ENCODE results near the gene SOX13.

SOX13 gene

GRCh38 chr1:204121840-204122555, 49.1 kb downstream of the SOX13 start:
- in situ Hi-C loops (cut with MboI; ENCODE audit: low sequenced_read_pairs, unreplicated experiment), result no loop called here
- no peak for DNase-seq (ENCODE audit: low spot score)
- no peak for TF ChIP-seq CTCF (IDR thresholded peaks at IDR 0.05; ENCODE audit: borderline replicate concordance, control extremely low read depth, extremely low read depth, insufficient read depth, missing control alignments)

GRCh38 chr1:204123376-204123775, 50.5 kb downstream of the SOX13 start:
- DNase-seq (ENCODE audit: low spot score), result no peak
- in situ Hi-C loops (cut with MboI; ENCODE audit: low sequenced_read_pairs, unreplicated experiment), result no loop called here
- no peak for TF ChIP-seq CTCF (IDR thresholded peaks at IDR 0.05; ENCODE audit: borderline replicate concordance, control extremely low read depth, extremely low read depth, insufficient read depth, missing control alignments)

GRCh38 chr1:204124639-204125038, 51.7 kb downstream of the SOX13 start:
- DNase-seq (ENCODE audit: low spot score), result no peak
- in situ Hi-C loops (cut with MboI; ENCODE audit: low sequenced_read_pairs, unreplicated experiment), result loop anchor here (5.0 kb wide), 1 partner anchor 257 kb away; no protein-coding TSS in a partner anchor
- no peak for TF ChIP-seq CTCF (IDR thresholded peaks at IDR 0.05; ENCODE audit: borderline replicate concordance, control extremely low read depth, extremely low read depth, insufficient read depth, missing control alignments)

- in situ Hi-C loops (cut with MboI; ENCODE audit: low sequenced_read_pairs, unreplicated experiment), result loop anchor here (5.0 kb wide), 1 partner anchor 259 kb away; no protein-coding TSS in a partner anchor
- TF ChIP-seq CTCF (IDR thresholded peaks at IDR 0.05; ENCODE audit: borderline replicate concordance, control extremely low read depth, extremely low read depth, insufficient read depth, missing control alignments), result no peak
Observed at GRCh38 chr1:204125759-204126351, 52.9 kb downstream of the SOX13 start.

GRCh38 chr1:204126386-204126785, 53.5 kb downstream of the SOX13 start:
- DNase-seq (ENCODE audit: low spot score), result no peak
- in situ Hi-C loops (cut with MboI; ENCODE audit: low sequenced_read_pairs, unreplicated experiment), result loop anchor here (5.0 kb wide), 1 partner anchor 259 kb away; no protein-coding TSS in a partner anchor
- no peak for TF ChIP-seq CTCF (IDR thresholded peaks at IDR 0.05; ENCODE audit: borderline replicate concordance, control extremely low read depth, extremely low read depth, insufficient read depth, missing control alignments)

More at GRCh38 chr1:204125759-204126351, 52.9 kb downstream of the SOX13 start:
- no peak for DNase-seq (ENCODE audit: low spot score)

- DNase-seq (ENCODE audit: low spot score), result no peak
- in situ Hi-C loops (cut with MboI; ENCODE audit: low sequenced_read_pairs, unreplicated experiment), result loop anchor here (5.0 kb wide), 1 partner anchor 260 kb away; no protein-coding TSS in a partner anchor
- no peak for TF ChIP-seq CTCF (IDR thresholded peaks at IDR 0.05; ENCODE audit: borderline replicate concordance, control extremely low read depth, extremely low read depth, insufficient read depth, missing control alignments)
Observed at GRCh38 chr1:204126956-204127355, 54.0 kb downstream of the SOX13 start.

Measured in GM13976 (cell line).